ENCODE data around the gene PYGL.

DNA sequence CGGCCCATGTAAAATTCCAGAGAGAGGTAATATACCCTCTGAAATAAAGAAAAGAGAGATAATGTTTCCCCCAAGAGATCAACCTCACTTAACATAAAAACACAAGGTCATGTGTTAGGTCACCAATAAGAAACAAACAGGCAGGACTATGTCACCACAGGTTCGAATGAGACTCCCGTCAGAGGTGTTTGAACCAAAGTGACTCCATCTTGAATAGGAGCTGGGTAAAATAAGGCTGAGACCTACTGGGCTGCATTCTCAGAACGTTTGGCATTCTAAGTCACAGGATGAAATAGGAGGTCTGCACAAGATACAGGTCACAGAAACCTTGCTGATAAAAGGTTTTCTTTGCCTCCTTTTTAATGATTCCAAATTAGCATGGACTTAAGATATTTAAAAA is 6.5 kb downstream of the PYGL start:
- no peak for TF ChIP-seq POLR2A (IDR thresholded peaks at IDR 0.05; ENCODE audit: low read depth, low read length)
- TF ChIP-seq YY1 (IDR thresholded peaks at IDR 0.05; ENCODE audit: low read depth, low read length), result no peak
